ENCODE data around the gene CD70. TPM values are rescaled to one million over a fixed set of nuclear protein-coding genes. Genes with fewer than 3 reads are reported as not detected.

The CD70 gene
- total and polyA plus RNA-seq, 4 donors, result not detected

DNA sequence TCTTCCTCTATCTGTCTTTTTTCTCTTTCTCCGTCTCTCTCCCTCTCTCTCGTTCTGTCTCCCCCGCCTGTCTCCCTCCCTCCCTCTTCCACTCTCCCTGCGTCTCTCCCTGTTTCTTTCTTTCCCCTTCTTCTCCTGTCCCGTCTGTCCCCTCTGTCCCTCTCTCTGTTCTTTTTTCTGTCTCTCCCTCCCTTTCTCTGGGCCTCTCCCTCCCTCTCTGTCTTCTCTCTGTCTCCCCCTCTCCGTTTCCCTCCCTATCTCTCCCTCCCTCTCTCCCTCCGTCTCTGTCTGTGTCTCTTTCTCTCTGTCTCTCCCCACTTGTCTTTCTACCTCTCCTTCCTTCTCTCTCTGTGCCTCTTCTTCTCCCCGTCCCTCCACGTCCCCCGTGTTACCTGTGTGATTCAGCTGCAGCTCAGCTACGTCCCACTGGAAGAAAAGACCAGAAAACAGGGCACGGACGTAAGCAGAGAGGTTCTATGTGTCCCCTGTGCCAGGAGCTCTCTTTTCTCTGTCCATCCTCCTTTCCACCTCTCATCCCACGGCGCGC, 1.2 kb downstream of the CD70 start:
- peaks cover 0 to 2% (median under 1%) of the 10 kb centered on the region in 4 donors for H3K4me1 ChIP-seq (ENCODE audit: control insufficient read depth in 4 of 4, insufficient read depth in 4 of 4, low read length in 3 of 4)
- peaks cover 0 to 24% (median 8%) of the 10 kb centered on the region in 4 donors for H3K27me3 ChIP-seq (ENCODE audit: control insufficient read depth in 4 of 4, insufficient read depth in 4 of 4, low read length in 3 of 4)
- H3K27ac ChIP-seq (ENCODE audit: low read depth in 1 of 2, low read length in 2 of 2), result no peak overlapping the region
- no peaks in the 10 kb centered on the region for H3K9me3 ChIP-seq (ENCODE audit: control insufficient read depth in 4 of 4, low read length in 3 of 4)
- WGBS, result 5% methylated on average over 16 of the region's 16 CpGs
- TF ChIP-seq SP1 (IDR thresholded peaks at IDR 0.05) (no peak), HNF4G (IDR thresholded peaks at IDR 0.05) (no peak), TAF1 (conservative IDR thresholded peaks at IDR 0.05) (no peak), FOXA1 (IDR thresholded peaks at IDR 0.05) (no peak), GABPA (IDR thresholded peaks at IDR 0.05 in 1 of 2, conservative IDR thresholded peaks at IDR 0.05 in 1 of 2) (no peak), RAD21 (IDR thresholded peaks at IDR 0.05) (no peak)
- TF ChIP-seq, protein P1, sequence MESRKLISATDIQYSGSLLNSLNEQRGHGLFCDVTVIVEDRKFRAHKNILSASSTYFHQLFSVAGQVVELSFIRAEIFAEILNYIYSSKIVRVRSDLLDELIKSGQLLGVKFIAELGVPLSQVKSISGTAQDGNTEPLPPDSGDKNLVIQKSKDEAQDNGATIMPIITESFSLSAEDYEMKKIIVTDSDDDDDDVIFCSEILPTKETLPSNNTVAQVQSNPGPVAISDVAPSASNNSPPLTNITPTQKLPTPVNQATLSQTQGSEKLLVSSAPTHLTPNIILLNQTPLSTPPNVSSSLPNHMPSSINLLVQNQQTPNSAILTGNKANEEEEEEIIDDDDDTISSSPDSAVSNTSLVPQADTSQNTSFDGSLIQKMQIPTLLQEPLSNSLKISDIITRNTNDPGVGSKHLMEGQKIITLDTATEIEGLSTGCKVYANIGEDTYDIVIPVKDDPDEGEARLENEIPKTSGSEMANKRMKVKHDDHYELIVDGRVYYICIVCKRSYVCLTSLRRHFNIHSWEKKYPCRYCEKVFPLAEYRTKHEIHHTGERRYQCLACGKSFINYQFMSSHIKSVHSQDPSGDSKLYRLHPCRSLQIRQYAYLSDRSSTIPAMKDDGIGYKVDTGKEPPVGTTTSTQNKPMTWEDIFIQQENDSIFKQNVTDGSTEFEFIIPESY (IDR thresholded peaks at IDR 0.05), result no peak
- TF ChIP-seq, protein P2, sequence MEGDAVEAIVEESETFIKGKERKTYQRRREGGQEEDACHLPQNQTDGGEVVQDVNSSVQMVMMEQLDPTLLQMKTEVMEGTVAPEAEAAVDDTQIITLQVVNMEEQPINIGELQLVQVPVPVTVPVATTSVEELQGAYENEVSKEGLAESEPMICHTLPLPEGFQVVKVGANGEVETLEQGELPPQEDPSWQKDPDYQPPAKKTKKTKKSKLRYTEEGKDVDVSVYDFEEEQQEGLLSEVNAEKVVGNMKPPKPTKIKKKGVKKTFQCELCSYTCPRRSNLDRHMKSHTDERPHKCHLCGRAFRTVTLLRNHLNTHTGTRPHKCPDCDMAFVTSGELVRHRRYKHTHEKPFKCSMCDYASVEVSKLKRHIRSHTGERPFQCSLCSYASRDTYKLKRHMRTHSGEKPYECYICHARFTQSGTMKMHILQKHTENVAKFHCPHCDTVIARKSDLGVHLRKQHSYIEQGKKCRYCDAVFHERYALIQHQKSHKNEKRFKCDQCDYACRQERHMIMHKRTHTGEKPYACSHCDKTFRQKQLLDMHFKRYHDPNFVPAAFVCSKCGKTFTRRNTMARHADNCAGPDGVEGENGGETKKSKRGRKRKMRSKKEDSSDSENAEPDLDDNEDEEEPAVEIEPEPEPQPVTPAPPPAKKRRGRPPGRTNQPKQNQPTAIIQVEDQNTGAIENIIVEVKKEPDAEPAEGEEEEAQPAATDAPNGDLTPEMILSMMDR (IDR thresholded peaks at IDR 0.05; ENCODE audit: low read depth, low read length, missing input control), result no peak
- TF ChIP-seq, protein P3, sequence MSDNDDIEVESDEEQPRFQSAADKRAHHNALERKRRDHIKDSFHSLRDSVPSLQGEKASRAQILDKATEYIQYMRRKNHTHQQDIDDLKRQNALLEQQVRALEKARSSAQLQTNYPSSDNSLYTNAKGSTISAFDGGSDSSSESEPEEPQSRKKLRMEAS (IDR thresholded peaks at IDR 0.05), result no peak
- TF ChIP-seq, protein P4, sequence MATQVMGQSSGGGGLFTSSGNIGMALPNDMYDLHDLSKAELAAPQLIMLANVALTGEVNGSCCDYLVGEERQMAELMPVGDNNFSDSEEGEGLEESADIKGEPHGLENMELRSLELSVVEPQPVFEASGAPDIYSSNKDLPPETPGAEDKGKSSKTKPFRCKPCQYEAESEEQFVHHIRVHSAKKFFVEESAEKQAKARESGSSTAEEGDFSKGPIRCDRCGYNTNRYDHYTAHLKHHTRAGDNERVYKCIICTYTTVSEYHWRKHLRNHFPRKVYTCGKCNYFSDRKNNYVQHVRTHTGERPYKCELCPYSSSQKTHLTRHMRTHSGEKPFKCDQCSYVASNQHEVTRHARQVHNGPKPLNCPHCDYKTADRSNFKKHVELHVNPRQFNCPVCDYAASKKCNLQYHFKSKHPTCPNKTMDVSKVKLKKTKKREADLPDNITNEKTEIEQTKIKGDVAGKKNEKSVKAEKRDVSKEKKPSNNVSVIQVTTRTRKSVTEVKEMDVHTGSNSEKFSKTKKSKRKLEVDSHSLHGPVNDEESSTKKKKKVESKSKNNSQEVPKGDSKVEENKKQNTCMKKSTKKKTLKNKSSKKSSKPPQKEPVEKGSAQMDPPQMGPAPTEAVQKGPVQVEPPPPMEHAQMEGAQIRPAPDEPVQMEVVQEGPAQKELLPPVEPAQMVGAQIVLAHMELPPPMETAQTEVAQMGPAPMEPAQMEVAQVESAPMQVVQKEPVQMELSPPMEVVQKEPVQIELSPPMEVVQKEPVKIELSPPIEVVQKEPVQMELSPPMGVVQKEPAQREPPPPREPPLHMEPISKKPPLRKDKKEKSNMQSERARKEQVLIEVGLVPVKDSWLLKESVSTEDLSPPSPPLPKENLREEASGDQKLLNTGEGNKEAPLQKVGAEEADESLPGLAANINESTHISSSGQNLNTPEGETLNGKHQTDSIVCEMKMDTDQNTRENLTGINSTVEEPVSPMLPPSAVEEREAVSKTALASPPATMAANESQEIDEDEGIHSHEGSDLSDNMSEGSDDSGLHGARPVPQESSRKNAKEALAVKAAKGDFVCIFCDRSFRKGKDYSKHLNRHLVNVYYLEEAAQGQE (IDR thresholded peaks at IDR 0.05), result no peak
- TF ChIP-seq, protein P5, sequence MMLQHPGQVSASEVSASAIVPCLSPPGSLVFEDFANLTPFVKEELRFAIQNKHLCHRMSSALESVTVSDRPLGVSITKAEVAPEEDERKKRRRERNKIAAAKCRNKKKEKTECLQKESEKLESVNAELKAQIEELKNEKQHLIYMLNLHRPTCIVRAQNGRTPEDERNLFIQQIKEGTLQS (IDR thresholded peaks at IDR 0.05), result no peak
- no peak overlapping the region for H3K9ac ChIP-seq (ENCODE audit: low read depth in 1 of 2, low read length in 2 of 2)
- no peaks in the 10 kb centered on the region for H3K36me3 ChIP-seq (ENCODE audit: control insufficient read depth in 4 of 4, insufficient read depth in 3 of 4, low read depth in 1 of 4, low read length in 3 of 4)
- no peak for DNase-seq (ENCODE audit: low spot score)
- no peak overlapping the region for H3K4me3 ChIP-seq (ENCODE audit: low read depth in 1 of 3, low read length in 3 of 3)

DNA sequence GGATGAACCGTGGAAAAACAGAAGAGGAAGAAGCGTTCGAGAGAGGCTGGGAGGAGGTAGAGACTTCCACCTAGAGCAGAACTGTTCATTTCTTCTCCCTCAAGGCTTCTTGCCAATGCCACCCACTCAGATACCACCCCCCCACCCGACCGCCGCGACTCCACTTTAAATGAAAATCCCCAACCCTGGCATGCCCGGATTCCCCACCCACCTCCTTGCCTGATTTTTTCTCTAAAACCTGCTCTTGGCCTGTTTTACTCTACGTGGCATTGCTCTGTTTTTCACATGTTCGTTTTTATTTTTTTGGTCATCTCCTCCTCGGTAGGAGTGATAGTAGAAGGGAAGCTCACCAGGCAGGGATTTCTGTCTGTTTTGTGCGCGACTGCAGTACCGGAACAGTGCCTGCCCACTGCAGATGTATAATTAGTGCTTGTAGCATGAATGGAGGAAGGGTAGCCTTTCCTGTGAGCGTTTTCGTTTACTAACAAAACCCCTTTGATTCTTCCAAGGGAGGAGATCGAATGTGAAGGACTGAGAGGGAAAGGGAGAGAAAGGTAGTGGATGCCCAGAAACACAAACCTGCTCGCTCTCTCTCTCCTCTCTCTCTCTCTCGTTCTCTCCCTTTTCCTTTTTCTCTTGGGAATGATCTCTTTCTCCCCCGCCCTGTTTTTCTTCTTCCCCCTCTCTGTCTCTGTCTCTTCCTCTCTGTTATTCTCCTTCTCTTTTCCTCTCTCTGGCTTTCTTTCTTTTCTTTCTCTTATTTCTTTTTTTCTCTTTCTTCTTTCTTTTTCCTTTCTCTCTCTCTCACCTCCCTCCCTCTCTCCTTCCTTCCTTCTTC, 2.2 kb downstream of the CD70 start:
- DNase-seq (ENCODE audit: low spot score), result no peak
- no peaks in the 10 kb centered on the region for H3K36me3 ChIP-seq (ENCODE audit: control insufficient read depth in 4 of 4, insufficient read depth in 3 of 4, low read depth in 1 of 4, low read length in 3 of 4)
- 5% methylated on average over 20 of the region's 20 CpGs for WGBS
- H3K4me1 ChIP-seq (ENCODE audit: control insufficient read depth in 4 of 4, insufficient read depth in 4 of 4, low read length in 3 of 4), result peaks cover 0 to 2% (median under 1%) of the 10 kb centered on the region in 4 donors
- H3K4me3 ChIP-seq (ENCODE audit: low read depth in 1 of 3, low read length in 3 of 3), result no peak overlapping the region
- H3K27me3 ChIP-seq (ENCODE audit: control insufficient read depth in 4 of 4, insufficient read depth in 4 of 4, low read length in 3 of 4), result peaks cover 0 to 23% (median 8%) of the 10 kb centered on the region in 4 donors
- H3K9me3 ChIP-seq (ENCODE audit: control insufficient read depth in 4 of 4, low read length in 3 of 4), result no peaks in the 10 kb centered on the region
- no peak overlapping the region for H3K9ac ChIP-seq (ENCODE audit: low read depth in 1 of 2, low read length in 2 of 2)
- TF ChIP-seq, protein P2 (IDR thresholded peaks at IDR 0.05; ENCODE audit: low read depth, low read length, missing input control), result no peak
- TF ChIP-seq HNF4G (IDR thresholded peaks at IDR 0.05) (no peak), RXRA (IDR thresholded peaks at IDR 0.05) (no peak), HNF4A (conservative IDR thresholded peaks at IDR 0.05) (no peak)
- TF ChIP-seq, protein P5 (IDR thresholded peaks at IDR 0.05), result no peak
- TF ChIP-seq, protein P4 (IDR thresholded peaks at IDR 0.05), result no peak
- H3K27ac ChIP-seq (ENCODE audit: low read depth in 1 of 2, low read length in 2 of 2), result no peak overlapping the region

Data from liver (tissue), 9 donors.